Stimulated activated CD4-positive, alpha-beta T cell treated with anti-CD3 and anti-CD28 coated beads, TNF-alpha, amount 100 ng/mL, for 24 hours (primary cell): ENCODE measurements around the gene ENPP3.

ENCODE experiments used
- DNase-seq, 3 experiments: peaks; one replicate each; pipeline ENCODE4 v3.0.0-alpha.2; 2020; ENCODE audit warnings: low read depth in 3 of 3

Gene ENPP3

GRCh38 chr6:131765081-131765803 lies 128.1 kb downstream of the ENPP3 start:
- no peak for DNase-seq

GRCh38 chr6:131765804-131766135 lies 128.7 kb downstream of the ENPP3 start:
- DNase-seq, result no peak

DNA sequence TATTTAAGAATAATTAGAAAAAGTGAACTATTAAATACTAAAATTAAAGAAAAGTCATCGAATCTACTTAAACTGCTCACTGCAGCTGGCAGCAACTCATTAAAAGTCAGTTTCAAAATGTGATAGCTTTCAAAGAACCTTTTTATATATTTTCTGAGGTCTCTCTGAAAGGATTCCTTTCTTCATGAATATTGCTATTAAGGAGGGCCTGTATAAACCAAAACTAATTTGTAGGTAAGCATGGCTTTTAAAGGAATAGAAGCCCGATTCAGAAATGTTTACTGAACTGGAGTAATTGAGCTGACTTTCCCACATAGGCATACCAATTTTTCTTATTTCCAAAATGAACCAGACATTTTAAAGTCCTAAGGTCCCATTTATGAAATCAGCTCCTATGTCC lies 129.5 kb downstream of the ENPP3 start:
- DNase-seq, result no peak

GRCh38 chr6:131768964-131769363 lies 131.9 kb downstream of the ENPP3 start:
- DNase-seq, result no peak

DNA sequence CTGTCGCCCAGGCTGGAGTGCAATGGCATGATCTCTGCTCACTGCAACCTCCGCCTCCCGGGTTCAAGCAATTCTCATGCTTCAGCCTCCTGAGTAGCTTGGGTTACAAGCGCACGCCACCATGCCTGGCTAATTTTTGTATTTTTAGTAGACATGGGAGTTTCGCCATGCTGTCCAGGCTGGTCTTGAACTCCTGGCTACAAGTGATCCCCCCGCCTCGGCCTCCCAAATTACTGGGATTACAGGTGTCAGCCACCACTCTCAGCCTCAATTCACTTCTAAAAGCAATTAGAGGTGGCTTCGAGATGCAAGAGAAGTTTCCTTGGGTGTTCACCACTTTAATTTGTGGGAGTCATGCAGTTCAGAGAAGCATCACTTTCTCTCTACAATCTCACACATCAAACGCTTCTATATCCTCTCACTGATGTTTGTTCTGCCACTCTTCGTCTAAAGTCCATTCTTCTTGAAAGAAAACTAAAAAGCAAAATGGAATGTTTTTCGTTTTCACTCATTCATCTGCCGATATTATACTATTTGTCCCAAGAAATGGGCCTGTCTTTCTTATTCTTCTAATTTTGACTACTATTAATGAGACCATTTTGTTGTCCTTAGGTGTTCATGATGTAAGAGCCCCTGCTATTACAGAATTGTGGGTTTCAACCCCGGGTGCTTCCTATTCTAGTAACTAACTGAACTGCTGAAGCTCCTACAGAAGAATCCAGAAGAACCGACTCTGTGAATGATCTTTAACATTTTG lies 132.5 kb downstream of the ENPP3 start:
- no peak for DNase-seq

DNA sequence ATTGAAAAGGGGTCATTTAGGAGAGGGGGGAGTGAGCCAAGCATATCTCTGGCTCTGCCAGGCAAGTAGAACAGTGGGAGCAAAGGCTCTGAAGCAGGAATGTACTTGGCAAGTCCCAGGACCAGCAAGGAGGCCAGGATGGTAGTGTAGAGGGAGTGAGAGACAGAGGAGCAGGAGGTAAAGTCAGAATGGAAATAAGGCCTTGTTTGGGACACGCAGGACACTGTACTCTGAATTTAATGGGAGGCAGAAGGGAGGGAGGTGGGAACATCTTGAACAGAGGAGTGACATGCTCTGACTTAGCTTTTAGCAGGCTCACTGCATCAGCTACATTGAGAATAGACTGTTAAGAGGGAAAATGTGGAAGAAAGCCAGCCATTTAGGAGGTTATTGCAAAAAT lies 133.7 kb downstream of the ENPP3 start:
- DNase-seq, result no peak

- DNase-seq, result no peak
Measured at GRCh38 chr6:131773284-131773950, 136.3 kb downstream of the ENPP3 start.

GRCh38 chr6:131775886-131776285 lies 138.8 kb downstream of the ENPP3 start:
- DNase-seq, result no peak

GRCh38 chr6:131776985-131777384 lies 139.9 kb downstream of the ENPP3 start:
- DNase-seq, result no peak

DNA sequence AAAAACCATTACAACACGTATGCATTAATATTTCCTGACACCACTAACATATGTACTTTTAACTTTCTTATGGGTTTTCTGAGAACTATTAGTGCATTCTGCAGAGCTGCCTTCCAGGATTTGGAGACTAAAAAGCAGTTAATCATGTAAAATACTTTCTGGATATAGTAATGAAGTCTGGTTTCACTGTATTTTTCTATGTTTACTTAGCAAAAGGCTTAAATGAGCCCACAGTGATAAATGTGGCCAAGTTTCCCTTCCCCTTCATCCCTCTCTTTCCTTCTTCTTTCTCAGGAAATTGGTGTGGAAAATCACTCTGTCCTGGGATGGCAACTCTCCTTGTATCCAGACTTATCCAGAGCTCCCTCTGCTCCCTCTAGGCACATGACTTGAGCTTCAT lies 141.1 kb downstream of the ENPP3 start:
- no peak for DNase-seq

DNA sequence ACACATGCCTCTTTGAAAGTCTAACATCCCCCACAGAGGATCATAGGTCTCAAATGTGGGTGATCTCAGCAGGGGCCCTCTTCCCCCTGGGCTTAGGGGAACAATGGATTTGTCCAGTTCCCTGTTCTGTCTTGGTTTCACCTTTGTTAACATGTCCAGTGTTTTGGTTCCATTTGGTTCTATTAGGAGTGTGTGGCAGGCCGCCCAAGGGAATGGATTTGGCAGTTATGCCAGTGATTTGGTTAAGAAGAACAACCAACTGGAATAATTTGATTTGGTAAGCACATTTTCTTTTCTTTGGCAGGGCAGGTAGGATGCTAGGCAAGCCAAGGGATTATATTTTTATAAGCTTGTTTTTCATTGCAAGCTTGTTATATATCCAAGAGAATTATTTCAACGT lies 142.2 kb downstream of the ENPP3 start:
- DNase-seq, result no peak

DNA sequence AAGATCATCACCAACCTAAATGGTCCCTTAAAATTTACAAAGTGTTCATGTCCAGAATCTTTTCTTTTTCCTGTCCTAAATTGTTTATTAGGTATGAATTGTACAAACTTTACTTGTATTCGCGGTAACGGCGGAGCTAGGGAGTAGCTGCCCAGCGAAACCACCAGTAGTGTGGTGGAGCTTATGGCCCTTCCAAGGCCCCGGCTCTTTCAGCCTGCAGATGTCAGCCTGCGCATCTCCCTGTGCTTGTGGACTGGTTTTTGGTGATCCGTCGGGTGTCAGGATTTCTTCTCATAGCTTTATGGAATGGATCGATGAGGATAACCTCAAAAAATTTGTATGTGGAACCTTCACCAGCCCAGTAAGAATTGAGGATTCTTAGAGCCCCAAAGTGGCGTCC lies 143.5 kb downstream of the ENPP3 start:
- DNase-seq, result no peak

DNA sequence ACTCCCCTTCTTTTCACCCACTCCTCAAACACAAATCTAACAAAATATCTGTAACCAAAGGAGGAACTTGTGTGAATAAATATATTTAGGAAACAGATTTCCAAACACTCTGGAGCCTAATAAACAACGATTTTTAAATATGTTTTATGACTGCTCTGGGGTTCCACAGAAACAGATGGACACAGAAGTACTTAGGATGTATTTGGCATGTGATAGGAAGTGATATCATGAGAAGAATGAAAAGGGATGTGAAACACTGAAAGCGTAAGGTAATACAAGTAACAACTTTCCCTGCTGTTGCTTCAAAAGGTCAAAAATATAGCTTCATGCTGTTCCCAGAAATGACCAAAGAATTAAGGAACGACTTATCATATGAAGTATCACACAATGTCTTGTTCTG lies 144.6 kb downstream of the ENPP3 start:
- DNase-seq, result no peak

GRCh38 chr6:131782764-131783163 lies 145.7 kb downstream of the ENPP3 start:
- DNase-seq, result no peak

- no peak for DNase-seq
Measured at GRCh38 chr6:131784561-131784960, 147.5 kb downstream of the ENPP3 start.

DNA sequence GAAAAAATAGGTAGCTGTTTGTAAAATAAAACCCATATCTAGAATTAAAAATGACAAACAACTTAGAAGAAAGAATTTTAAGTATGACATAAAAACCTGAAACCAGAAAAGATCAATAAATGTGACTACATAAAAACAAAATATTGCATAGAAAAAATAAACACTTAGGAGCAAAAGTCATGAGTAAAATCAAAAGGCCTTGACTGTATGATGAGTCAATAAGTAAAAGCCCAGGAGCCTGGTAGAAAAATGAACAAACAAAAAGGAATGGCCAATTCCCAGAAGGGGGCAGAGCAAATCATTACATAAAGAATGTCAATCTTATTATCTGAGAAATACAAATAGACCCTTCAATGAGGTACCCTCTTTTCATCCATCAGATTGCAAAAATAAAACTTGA lies 150.0 kb downstream of the ENPP3 start:
- no peak for DNase-seq

- no peak for DNase-seq
Measured at GRCh38 chr6:131787766-131788712, 150.9 kb downstream of the ENPP3 start.

GRCh38 chr6:131789219-131789618 lies 152.1 kb downstream of the ENPP3 start:
- no peak for DNase-seq

DNA sequence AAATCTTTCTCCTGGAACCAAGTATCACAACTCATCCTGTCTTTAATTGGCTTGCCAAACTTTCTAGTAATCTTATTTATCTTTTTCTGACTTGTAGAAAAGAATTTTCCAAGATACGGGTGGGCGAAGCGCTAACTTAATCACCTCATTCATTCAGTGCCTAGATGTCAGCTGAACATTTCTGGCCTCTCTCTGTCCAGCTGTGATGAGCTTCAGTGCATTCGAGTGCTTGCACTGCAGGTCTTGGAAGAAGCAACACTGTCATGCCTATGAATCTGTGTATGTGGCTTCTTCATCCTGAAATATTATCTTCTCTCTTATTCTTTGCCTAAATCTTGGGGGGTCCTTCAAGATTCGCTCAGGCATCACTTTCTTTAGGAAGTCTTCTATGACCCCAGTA lies 154.4 kb downstream of the ENPP3 start:
- no peak for DNase-seq

DNA sequence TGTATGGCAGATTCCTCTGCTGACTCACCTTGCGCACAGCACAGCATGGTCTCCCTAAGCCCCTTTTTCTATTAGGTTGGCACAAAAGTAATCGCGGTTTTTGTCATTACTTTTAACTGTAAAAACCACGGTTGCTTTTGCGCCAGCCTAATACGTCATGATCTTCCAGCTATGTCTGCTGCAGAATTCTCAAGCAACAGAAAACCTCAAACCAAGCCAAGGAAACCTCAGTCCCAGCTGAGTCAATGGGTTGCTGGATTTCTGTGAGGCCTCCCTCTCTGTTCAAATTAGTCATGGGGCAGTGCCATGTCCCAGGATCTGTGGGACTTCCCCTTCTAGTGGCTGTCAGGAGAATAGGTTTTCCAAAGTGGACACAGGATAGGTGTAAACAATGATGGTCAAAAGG lies 155.0 kb downstream of the ENPP3 start:
- DNase-seq, result peak in 1 of 3 experiments; percentile 1

- no peak for DNase-seq
Measured at GRCh38 chr6:131795366-131795765, 158.3 kb downstream of the ENPP3 start.
